Measurements from ENCODE around the gene MEF2D. TPM values are rescaled to one million over a fixed set of nuclear protein-coding genes. Genes with fewer than 3 reads are reported as not detected.

MEF2D gene
- polyA plus RNA-seq, 1 donor (not counting 4 experiments of a cell fraction or from before 2014, with no cell fraction given): 9.3 TPM

- DNase-seq (ENCODE audit: low read depth, low spot score): no peak
- FAIRE-seq: no peak
- H3K9me1 ChIP-seq (ENCODE audit: control insufficient read depth, extremely low read depth, insufficient read depth, low read length): no peaks in the 10 kb centered on the region
- no peak overlapping the region for H3K4me3 ChIP-seq (ENCODE audit: control insufficient read depth in 2 of 3, extremely low read depth in 1 of 3, insufficient read depth in 2 of 3, low read depth in 1 of 3, low read length in 3 of 3)
- no peak overlapping the region for H3K27ac ChIP-seq (ENCODE audit: control insufficient read depth, insufficient read depth, low read length)
- no peaks in the 10 kb centered on the region for H4K20me1 ChIP-seq (ENCODE audit: control insufficient read depth, extremely low read depth, insufficient read depth, low read length)
- dilution Hi-C loops (cut with MboI; ENCODE audit: extremely low pct_ligation_motif_present, low sequenced_read_pairs): no loop called here
- no peaks in the 10 kb centered on the region for H3K27me3 ChIP-seq (ENCODE audit: control insufficient read depth, extremely low read depth, insufficient read depth, low read length)
- no peak overlapping the region for H3K9ac ChIP-seq (ENCODE audit: control insufficient read depth, extremely low read depth, insufficient read depth, low read length)
- peaks cover 2% of the 10 kb centered on the region for H3K4me1 ChIP-seq (ENCODE audit: control insufficient read depth, extremely low read depth, insufficient read depth, low read length)
- H3K9me3 ChIP-seq (ENCODE audit: control insufficient read depth, low read depth, low read length): no peaks in the 10 kb centered on the region
- no peak overlapping the region for H3K4me2 ChIP-seq (ENCODE audit: control insufficient read depth, extremely low read depth, insufficient read depth, low read depth, low read length)
- no peak overlapping the region for H2AFZ ChIP-seq (ENCODE audit: control insufficient read depth, low read length)
- no peaks in the 10 kb centered on the region for H3K79me2 ChIP-seq (ENCODE audit: control insufficient read depth, insufficient read depth, low read length)
- no peak for TF ChIP-seq CTCF (optimal IDR thresholded peaks at IDR 0.05 in 1 of 3, IDR thresholded peaks at IDR 0.05 in 1 of 3, conservative IDR thresholded peaks at IDR 0.05 in 1 of 3; ENCODE audit: extremely low read depth in 1 of 3, insufficient read depth in 2 of 3, low read length in 3 of 3)
- no peak for TF ChIP-seq EZH2 (IDR thresholded peaks at IDR 0.05; ENCODE audit: low read length)
- peaks cover 4 to 29% of the 10 kb centered on the region in 2 experiments for H3K36me3 ChIP-seq (ENCODE audit: control insufficient read depth in 2 of 2, extremely low read depth in 1 of 2, insufficient read depth in 2 of 2, low read length in 2 of 2)
Observed at GRCh38 chr1:156547982-156548381, 47.4 kb upstream of the MEF2D start.

GRCh38 chr1:156547434-156547833, 46.9 kb upstream of the MEF2D start:
- no peaks in the 10 kb centered on the region for H3K79me2 ChIP-seq (ENCODE audit: control insufficient read depth, insufficient read depth, low read length)
- H3K27me3 ChIP-seq (ENCODE audit: control insufficient read depth, extremely low read depth, insufficient read depth, low read length): no peaks in the 10 kb centered on the region
- no peak overlapping the region for H3K27ac ChIP-seq (ENCODE audit: control insufficient read depth, insufficient read depth, low read length)
- H3K4me3 ChIP-seq (ENCODE audit: control insufficient read depth in 2 of 3, extremely low read depth in 1 of 3, insufficient read depth in 2 of 3, low read depth in 1 of 3, low read length in 3 of 3): no peak overlapping the region
- no peak overlapping the region for H3K9ac ChIP-seq (ENCODE audit: control insufficient read depth, extremely low read depth, insufficient read depth, low read length)
- no peak for FAIRE-seq
- no peak for DNase-seq (ENCODE audit: low read depth, low spot score)
- no peaks in the 10 kb centered on the region for H3K9me1 ChIP-seq (ENCODE audit: control insufficient read depth, extremely low read depth, insufficient read depth, low read length)
- H2AFZ ChIP-seq (ENCODE audit: control insufficient read depth, low read length): no peak overlapping the region
- H3K4me2 ChIP-seq (ENCODE audit: control insufficient read depth, extremely low read depth, insufficient read depth, low read depth, low read length): no peak overlapping the region
- H3K4me1 ChIP-seq (ENCODE audit: control insufficient read depth, extremely low read depth, insufficient read depth, low read length): peaks cover 2% of the 10 kb centered on the region
- peaks cover 4 to 29% of the 10 kb centered on the region in 2 experiments for H3K36me3 ChIP-seq (ENCODE audit: control insufficient read depth in 2 of 2, extremely low read depth in 1 of 2, insufficient read depth in 2 of 2, low read length in 2 of 2)
- H4K20me1 ChIP-seq (ENCODE audit: control insufficient read depth, extremely low read depth, insufficient read depth, low read length): no peaks in the 10 kb centered on the region
- H3K9me3 ChIP-seq (ENCODE audit: control insufficient read depth, low read depth, low read length): no peaks in the 10 kb centered on the region
- TF ChIP-seq CTCF (optimal IDR thresholded peaks at IDR 0.05 in 1 of 3, IDR thresholded peaks at IDR 0.05 in 1 of 3, conservative IDR thresholded peaks at IDR 0.05 in 1 of 3; ENCODE audit: extremely low read depth in 1 of 3, insufficient read depth in 2 of 3, low read length in 3 of 3) (no peak), EZH2 (IDR thresholded peaks at IDR 0.05; ENCODE audit: low read length) (no peak)
- dilution Hi-C loops (cut with MboI; ENCODE audit: extremely low pct_ligation_motif_present, low sequenced_read_pairs): no loop called here

Measured in keratinocyte (primary cell).